Smooth muscle cell (in vitro differentiated cells): Measurements from ENCODE around the gene DSTN. TPM values are rescaled to one million over a fixed set of nuclear protein-coding genes. Genes with fewer than 3 reads are reported as not detected.

Source experiments
- DNase-seq: peaks from one replicate; lab custom pipeline; 2025; ENCODE audit not compliant: unreplicated experiment; lab: John Stamatoyannopoulos, UW
- H2AFZ ChIP-seq: fragments of 200-600 bp; sonication (generic); 2 replicates; pipeline ENCODE4 v1.6.0; 2016; ENCODE audit warnings: antibody characterized with exemption, low read depth, mild to moderate bottlenecking
- H3F3A ChIP-seq: fragments of 200-600 bp; sonication (generic); 2 replicates; pipeline ENCODE4 v1.6.0; 2017; ENCODE audit warnings: antibody characterized with exemption, low read depth
- H3K27ac ChIP-seq: fragments of 200-600 bp; sonication (generic); 2 replicates; pipeline ENCODE4 v1.5.1; 2016; ENCODE audit warnings: low read depth, mild to moderate bottlenecking
- H3K27me3 ChIP-seq: fragments of 200-600 bp; sonication (generic); 2 replicates; pipeline ENCODE4 v1.6.1; 2016; ENCODE audit warnings: low read depth, mild to moderate bottlenecking
- H3K36me3 ChIP-seq: fragments of 200-600 bp; sonication (generic); 2 replicates; pipeline ENCODE4 v1.5.1; 2016; ENCODE audit warnings: low read depth
- H3K4me1 ChIP-seq: fragments of 200-600 bp; sonication (generic); 2 replicates; pipeline ENCODE4 v1.5.1; 2016; ENCODE audit warnings: low read depth
- H3K4me2 ChIP-seq: fragments of 200-600 bp; sonication (generic); 2 replicates; pipeline ENCODE4 v1.6.0; 2016; ENCODE audit warnings: mild to moderate bottlenecking
- H3K4me3 ChIP-seq: fragments of 200-600 bp; sonication (generic); 2 replicates; pipeline ENCODE4 v1.5.1; 2016; ENCODE audit warnings: mild to moderate bottlenecking
- H3K79me2 ChIP-seq: fragments of 200-600 bp; sonication (generic); 2 replicates; pipeline ENCODE4 v1.6.0; 2016; ENCODE audit warnings: low read depth, mild to moderate bottlenecking
- H3K9ac ChIP-seq: fragments of 200-600 bp; sonication (generic); 2 replicates; pipeline ENCODE4 v1.6.0; 2016; ENCODE audit warnings: low read depth
- H3K9me3 ChIP-seq: fragments of 200-600 bp; sonication (generic); replicated peaks from 2 replicates; pipeline ENCODE4 v1.5.1; 2016; ENCODE audit warnings: low read depth
- H4K20me1 ChIP-seq: fragments of 200-600 bp; sonication (generic); 2 replicates; pipeline ENCODE4 v1.6.0; 2016; ENCODE audit warnings: low read depth
- CTCF ChIP-seq: fragments of 200-600 bp; sonication (generic); IDR thresholded peaks from 2 replicates; pipeline ENCODE4 v1.5.1; 2017; ENCODE audit warnings: borderline replicate concordance, mild to moderate bottlenecking, antibody characterized with exemption; ENCODE audit not compliant: insufficient read depth, poor library complexity, severe bottlenecking
- WGBS: methylation state at CpG from one replicate; pipeline ENCODE4 v1.1.7; 2016; ENCODE audit warnings: low lambda C conversion rate; 5-methylcytosine and 5-hydroxymethylcytosine counted together
- polyA plus RNA-seq: library from polyadenylated mRNA; unstranded; fragments of >200 nt; fragmentation: Nextera tagmentation; extraction: Ambion mirVana; gene quantifications from 2 replicates; pipeline ENCODE4 v1.2.1, GENCODE V29; 2016
- total RNA-seq: library from RNA; depleted of rRNA; stranded (reverse); fragments of >200 nt; gene quantifications from 2 replicates; pipeline ENCODE4 v1.2.3, GENCODE V29; 2014

The DSTN gene
- total and polyA plus RNA-seq, 2 experiments from 2014 or later: 486 to 534 TPM

- H3K27ac ChIP-seq: peak overlapping the region; percentile 80
- peaks cover 10% of the 10 kb centered on the region for H3F3A ChIP-seq
- peaks cover 100% of the 10 kb centered on the region for H4K20me1 ChIP-seq
- DNase-seq: no peak
- H3K79me2 ChIP-seq: peaks cover 100% of the 10 kb centered on the region
- no peaks in the 10 kb centered on the region for H3K27me3 ChIP-seq
- peak overlapping the region; percentile 68 for H3K4me2 ChIP-seq
- H3K4me3 ChIP-seq: no peak overlapping the region
- H3K9me3 ChIP-seq: no peaks in the 10 kb centered on the region
- peaks cover 19% of the 10 kb centered on the region for H3K4me1 ChIP-seq
- H2AFZ ChIP-seq: no peak overlapping the region
- no peak overlapping the region for H3K9ac ChIP-seq
- TF ChIP-seq CTCF: no peak
- H3K36me3 ChIP-seq: no peaks in the 10 kb centered on the region
Measured at GRCh38 chr20:17594443-17594842, 24.6 kb downstream of the DSTN start.

DNA sequence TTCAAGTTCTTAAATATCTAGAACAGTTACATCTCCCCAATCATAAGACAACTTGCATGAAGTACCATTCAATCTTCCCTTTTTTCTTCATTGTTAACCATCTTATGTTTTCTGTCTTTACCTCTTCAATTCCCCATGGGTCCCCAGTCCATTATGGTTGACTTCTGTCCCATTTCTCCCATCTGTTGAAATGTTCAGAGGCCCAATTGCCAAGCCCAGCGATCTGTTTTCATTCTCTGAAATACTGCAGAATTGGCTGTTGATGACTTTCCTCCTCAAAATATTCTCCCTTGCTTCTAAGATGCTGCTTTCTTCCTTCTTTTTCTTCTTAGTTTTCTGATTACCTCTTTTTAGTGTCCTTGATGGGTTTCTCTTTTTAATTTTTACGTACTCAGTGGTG lies 26.0 kb downstream of the DSTN start:
- no peak for TF ChIP-seq CTCF
- H3K4me3 ChIP-seq: no peak overlapping the region
- WGBS: 90% methylated on average over 2 of the region's 2 CpGs
- no peak overlapping the region for H2AFZ ChIP-seq
- H3K79me2 ChIP-seq: peaks cover 100% of the 10 kb centered on the region
- H3K4me1 ChIP-seq: peaks cover 16% of the 10 kb centered on the region
- H3K27ac ChIP-seq: peak overlapping the region; percentile 80
- H3F3A ChIP-seq: peaks cover 10% of the 10 kb centered on the region
- no peaks in the 10 kb centered on the region for H3K9me3 ChIP-seq
- H4K20me1 ChIP-seq: peaks cover 100% of the 10 kb centered on the region
- H3K9ac ChIP-seq: no peak overlapping the region
- no peak for DNase-seq
- H3K27me3 ChIP-seq: no peaks in the 10 kb centered on the region
- no peaks in the 10 kb centered on the region for H3K36me3 ChIP-seq
- H3K4me2 ChIP-seq: no peak overlapping the region

DNA sequence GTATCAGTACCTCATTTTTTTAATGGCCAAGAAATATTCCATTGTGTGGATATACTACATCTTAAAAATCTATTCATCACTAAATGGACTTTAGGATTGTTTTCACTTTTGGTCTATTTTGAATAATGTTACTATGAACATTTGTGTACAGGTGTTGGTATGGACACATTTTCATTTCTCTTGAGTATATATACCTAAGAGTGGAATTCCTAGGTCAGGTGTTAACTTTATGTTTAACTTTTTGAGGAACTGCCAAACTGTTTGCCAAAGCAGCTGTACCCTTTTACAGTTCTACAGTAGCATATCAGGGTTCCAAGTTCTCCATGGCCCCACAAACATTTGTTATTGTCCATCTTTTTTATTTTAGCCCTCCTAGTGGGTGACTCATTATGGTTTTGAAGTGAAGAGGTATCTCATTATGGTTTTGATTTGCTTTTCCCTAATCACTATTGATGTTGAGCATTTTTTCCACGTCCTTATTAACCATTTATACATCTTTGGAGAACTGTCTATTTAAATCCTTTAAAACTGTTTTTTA lies 28.2 kb downstream of the DSTN start:
- H4K20me1 ChIP-seq: peaks cover 100% of the 10 kb centered on the region
- 96% methylated on average over 1 of the region's 1 CpG for WGBS
- peaks cover 100% of the 10 kb centered on the region for H3K79me2 ChIP-seq
- no peak overlapping the region for H3K4me2 ChIP-seq
- peak overlapping the region; percentile 80 for H3K27ac ChIP-seq
- no peaks in the 10 kb centered on the region for H3K27me3 ChIP-seq
- peaks cover 18% of the 10 kb centered on the region for H3K4me1 ChIP-seq
- no peak overlapping the region for H2AFZ ChIP-seq
- no peak overlapping the region for H3K9ac ChIP-seq
- H3K4me3 ChIP-seq: no peak overlapping the region
- no peaks in the 10 kb centered on the region for H3K9me3 ChIP-seq
- no peak for TF ChIP-seq CTCF
- peaks cover 10% of the 10 kb centered on the region for H3F3A ChIP-seq
- no peaks in the 10 kb centered on the region for H3K36me3 ChIP-seq
- no peak for DNase-seq

- H3K9ac ChIP-seq: no peak overlapping the region
- no peak overlapping the region for H2AFZ ChIP-seq
- H3K4me2 ChIP-seq: no peak overlapping the region
- TF ChIP-seq CTCF: no peak
- H3K4me1 ChIP-seq: peaks cover 6% of the 10 kb centered on the region
- WGBS: 83% methylated on average over 4 of the region's 4 CpGs
- peaks cover 8% of the 10 kb centered on the region for H3K36me3 ChIP-seq
- no peaks in the 10 kb centered on the region for H3K9me3 ChIP-seq
- peaks cover 100% of the 10 kb centered on the region for H4K20me1 ChIP-seq
- H3F3A ChIP-seq: peaks cover 19% of the 10 kb centered on the region
- no peak overlapping the region for H3K4me3 ChIP-seq
- peak overlapping the region; percentile 38 for H3K27ac ChIP-seq
- DNase-seq: no peak
- no peaks in the 10 kb centered on the region for H3K27me3 ChIP-seq
- H3K79me2 ChIP-seq: peaks cover 97% of the 10 kb centered on the region
Measured at GRCh38 chr20:17601957-17602356, 32.1 kb downstream of the DSTN start.
